HEK293T (cell line): ENCODE data around the gene EFCAB6.

Experiments
- ARNT ChIP-seq: fragments of 450-650 bp; IDR thresholded peaks from 2 replicates; pipeline ENCODE4 v1.6.1; 2017; ENCODE audit warnings: mild to moderate bottlenecking
- BHLHE40 ChIP-seq: fragments of 450-650 bp; IDR thresholded peaks from 2 replicates; pipeline ENCODE4 v1.6.1; 2016; ENCODE audit warnings: mild to moderate bottlenecking, moderate library complexity, borderline replicate concordance
- ELF4 ChIP-seq: fragments of 450-650 bp; IDR thresholded peaks from 2 replicates; pipeline ENCODE4 v1.6.1; 2017; ENCODE audit warnings: antibody characterized with exemption
- FOXK2 ChIP-seq: fragments of 450-650 bp; IDR thresholded peaks from 2 replicates; pipeline ENCODE4 v1.6.1; 2016; ENCODE audit warnings: mild to moderate bottlenecking
- FOXM1 ChIP-seq: fragments of 450-650 bp; IDR thresholded peaks from 2 replicates; pipeline ENCODE4 v1.6.1; 2017; ENCODE audit warnings: mild to moderate bottlenecking, borderline replicate concordance
- HDGF ChIP-seq: fragments of 450-650 bp; IDR thresholded peaks from 2 replicates; pipeline ENCODE4 v1.6.1; 2017; ENCODE audit warnings: antibody characterized with exemption, borderline replicate concordance
- L3MBTL2 ChIP-seq: fragments of 450-650 bp; conservative IDR thresholded peaks from 2 replicates; pipeline ENCODE4 v1.6.1; 2016; ENCODE audit warnings: mild to moderate bottlenecking
- LEF1 ChIP-seq: fragments of 450-650 bp; IDR thresholded peaks from 2 replicates; pipeline ENCODE4 v1.6.1; 2017; ENCODE audit warnings: mild to moderate bottlenecking, borderline replicate concordance
- PKNOX1 ChIP-seq: fragments of 450-650 bp; IDR thresholded peaks from 2 replicates; pipeline ENCODE4 v1.6.1; 2016
- SP1 ChIP-seq: fragments of 450-650 bp; IDR thresholded peaks from 2 replicates; pipeline ENCODE4 v1.6.1; 2017
- SUZ12 ChIP-seq: fragments of 450-650 bp; IDR thresholded peaks from 2 replicates; pipeline ENCODE4 v1.6.1; 2016; ENCODE audit warnings: mild to moderate bottlenecking
- TARDBP ChIP-seq: fragments of 450-650 bp; IDR thresholded peaks from 2 replicates; pipeline ENCODE4 v1.6.1; 2016
- ZNF384 ChIP-seq: fragments of 450-650 bp; IDR thresholded peaks from 2 replicates; pipeline ENCODE4 v1.6.1; 2016

GRCh38 chr22:43652845-43653244, 159.3 kb downstream of the EFCAB6 start:
- no peak for TF ChIP-seq SP1
- TF ChIP-seq BHLHE40, result no peak
- no peak for TF ChIP-seq PKNOX1
- no peak for TF ChIP-seq FOXK2
- no peak for TF ChIP-seq L3MBTL2
- no peak for TF ChIP-seq ZNF384
- TF ChIP-seq TARDBP, result no peak
- no peak for TF ChIP-seq ARNT
- no peak for TF ChIP-seq LEF1
- TF ChIP-seq FOXM1, result no peak
- no peak for TF ChIP-seq ELF4
- TF ChIP-seq HDGF, result no peak
- no peak for TF ChIP-seq SUZ12
